ENCODE data around the gene ITGBL1.

The ITGBL1 gene

GRCh38 chr13:101570410-101570809 lies 117.9 kb downstream of the ITGBL1 start:
- ChIA-PET CTCF (no interaction called here), POLR2A (ENCODE audit: low non-redundant PET) (no interaction called here)
- TF ChIP-seq CTCF (conservative IDR thresholded peaks at IDR 0.05; ENCODE audit: low read depth): no peak
- no peak overlapping the region for H3K27ac ChIP-seq
- peak; percentile 41 for DNase-seq (ENCODE audit: low spot score)

GRCh38 chr13:101572456-101572855 lies 120.0 kb downstream of the ITGBL1 start:
- CTCF ChIA-PET: no interaction called here
- TF ChIP-seq CTCF (conservative IDR thresholded peaks at IDR 0.05; ENCODE audit: low read depth): no peak
- POLR2A ChIA-PET (ENCODE audit: low non-redundant PET): no interaction called here
- H3K27ac ChIP-seq: no peak overlapping the region
- DNase-seq (ENCODE audit: low spot score): no peak

DNA sequence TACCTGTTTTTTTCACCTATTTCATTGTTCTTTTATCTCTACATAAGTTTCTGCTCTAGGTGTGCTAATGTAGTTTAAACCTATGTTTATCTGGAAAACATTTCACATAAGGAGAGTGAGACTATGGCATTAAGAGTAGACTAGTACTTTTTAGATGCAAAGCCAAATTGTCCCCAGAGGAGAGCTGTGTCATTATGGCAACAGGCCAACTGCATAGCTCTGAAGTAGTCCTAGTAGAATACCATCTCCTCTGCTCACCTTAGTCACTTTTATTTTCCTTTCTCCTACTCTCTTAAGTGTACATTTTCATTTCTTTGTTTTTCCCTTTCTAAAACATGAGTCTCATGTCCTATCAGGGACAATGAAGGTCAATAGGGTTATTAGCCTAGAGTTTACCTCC lies 123.1 kb downstream of the ITGBL1 start:
- TF ChIP-seq CTCF (conservative IDR thresholded peaks at IDR 0.05; ENCODE audit: low read depth): no peak
- CTCF ChIA-PET: no interaction called here
- no peak for DNase-seq (ENCODE audit: low spot score)
- H3K27ac ChIP-seq: no peak overlapping the region
- POLR2A ChIA-PET (ENCODE audit: low non-redundant PET): no interaction called here

DNA sequence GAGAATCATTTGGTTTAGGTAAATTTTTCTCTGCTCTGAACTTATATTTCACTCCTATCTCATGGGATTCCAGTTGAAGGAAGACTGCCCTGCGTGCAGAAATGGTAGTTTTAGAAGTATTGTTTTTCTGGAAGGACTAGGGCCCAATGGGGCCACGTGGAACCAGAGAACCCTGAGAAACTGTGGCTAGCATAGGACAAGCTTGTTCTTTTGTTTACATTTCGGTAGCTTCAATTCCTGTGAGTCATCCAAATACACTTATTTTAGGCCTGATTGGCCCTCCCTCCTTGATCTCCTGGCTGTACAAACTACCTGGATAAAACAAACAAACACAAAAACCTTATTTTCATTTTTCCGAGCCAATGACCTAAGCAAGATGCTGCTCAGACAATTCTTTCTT lies 124.0 kb downstream of the ITGBL1 start:
- CTCF ChIA-PET: no interaction called here
- no peak overlapping the region for H3K27ac ChIP-seq
- POLR2A ChIA-PET (ENCODE audit: low non-redundant PET): no interaction called here
- no peak for TF ChIP-seq CTCF (conservative IDR thresholded peaks at IDR 0.05; ENCODE audit: low read depth)
- DNase-seq (ENCODE audit: low spot score): no peak

DNA sequence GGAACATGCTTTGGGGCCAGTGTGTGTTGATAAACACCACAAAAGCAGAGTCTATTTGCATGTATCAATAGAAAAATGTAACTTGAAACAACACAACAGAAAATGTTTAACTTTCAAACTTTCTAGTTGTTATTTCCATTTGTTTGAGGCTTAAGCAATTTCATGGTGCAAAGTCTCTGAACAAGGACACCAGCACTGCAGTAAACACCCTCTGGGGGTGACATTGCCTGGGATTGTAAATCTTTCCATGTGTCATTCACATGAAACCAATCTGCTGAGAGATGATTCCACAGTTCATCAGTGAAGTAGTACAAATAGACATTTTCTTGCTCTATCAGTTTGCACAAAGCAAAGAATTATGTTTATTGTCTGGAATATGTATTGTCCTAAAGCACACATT lies 124.5 kb downstream of the ITGBL1 start:
- CTCF ChIA-PET: no interaction called here
- no peak for TF ChIP-seq CTCF (conservative IDR thresholded peaks at IDR 0.05; ENCODE audit: low read depth)
- DNase-seq (ENCODE audit: low spot score): no peak
- POLR2A ChIA-PET (ENCODE audit: low non-redundant PET): no interaction called here
- H3K27ac ChIP-seq: no peak overlapping the region

DNA sequence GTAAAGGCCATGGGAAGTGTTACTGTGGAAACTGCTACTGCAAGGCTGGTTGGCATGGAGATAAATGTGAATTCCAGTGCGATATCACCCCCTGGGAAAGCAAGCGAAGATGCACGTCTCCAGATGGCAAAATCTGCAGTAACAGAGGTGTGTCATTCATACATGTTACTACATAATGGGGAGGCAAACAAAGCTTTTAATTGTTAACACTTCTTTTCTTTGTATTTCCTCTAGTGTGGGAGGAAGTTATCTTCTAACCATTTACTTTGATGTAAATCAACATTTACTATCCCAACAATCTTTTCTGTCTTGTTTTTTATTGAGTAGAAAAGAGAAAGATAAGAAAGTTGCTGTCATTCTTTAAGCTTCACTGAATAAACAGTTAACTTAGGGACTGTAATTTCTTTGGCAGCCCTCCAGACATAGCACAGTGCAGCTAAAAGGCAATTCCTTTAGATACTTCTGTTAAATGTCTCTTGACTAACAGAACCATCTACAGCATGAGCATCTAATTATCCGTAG lies 126.9 kb downstream of the ITGBL1 start:
- no peak for TF ChIP-seq CTCF (conservative IDR thresholded peaks at IDR 0.05; ENCODE audit: low read depth)
- no peak overlapping the region for H3K27ac ChIP-seq
- DNase-seq (ENCODE audit: low spot score): no peak
- ChIA-PET POLR2A (ENCODE audit: low non-redundant PET) (no interaction called here), CTCF (no interaction called here)

- CTCF ChIA-PET: interaction anchor here (0.6 kb wide), 1 partner anchor 207 kb away, joined by 3 read pairs; no protein-coding TSS in a partner anchor
- no peak for TF ChIP-seq CTCF (conservative IDR thresholded peaks at IDR 0.05; ENCODE audit: low read depth)
- POLR2A ChIA-PET (ENCODE audit: low non-redundant PET): no interaction called here
- DNase-seq (ENCODE audit: low spot score): no peak
- H3K27ac ChIP-seq: no peak overlapping the region
Observed at GRCh38 chr13:101584331-101584730, 131.9 kb downstream of the ITGBL1 start.

Measured in RWPE1 (cell line).